Hepatocyte (in vitro differentiated cells): ENCODE results near the gene RARB. TPM values are rescaled to one million over a fixed set of nuclear protein-coding genes. Genes with fewer than 3 reads are reported as not detected.

Source experiments
- DNase-seq: peaks from one replicate; pipeline ENCODE4 v3.0.0-alpha.2; 2016; ENCODE audit warnings: low spot score
- H2AFZ ChIP-seq: fragments of 200-600 bp; sonication (generic); 2 replicates; pipeline ENCODE4 v1.6.0; 2016; ENCODE audit warnings: antibody characterized with exemption, mild to moderate bottlenecking
- H3K27ac ChIP-seq: fragments of 200-600 bp; sonication (generic); 2 replicates; pipeline ENCODE4 v1.5.1; 2016; ENCODE audit warnings: mild to moderate bottlenecking
- H3K27me3 ChIP-seq: fragments of 200-600 bp; sonication (generic); 2 replicates; pipeline ENCODE4 v1.6.1; 2016
- H3K36me3 ChIP-seq: fragments of 200-600 bp; sonication (generic); replicated peaks from 2 replicates; pipeline ENCODE4 v1.5.1; 2016; ENCODE audit warnings: low read depth; ENCODE audit not compliant: insufficient read depth
- H3K4me1 ChIP-seq: fragments of 200-600 bp; sonication (generic); 2 replicates; pipeline ENCODE4 v1.5.1; 2016; ENCODE audit warnings: mild to moderate bottlenecking, moderate library complexity; ENCODE audit not compliant: insufficient read depth
- H3K4me2 ChIP-seq: fragments of 200-600 bp; sonication (generic); 2 replicates; pipeline ENCODE4 v1.6.0; 2016
- H3K4me3 ChIP-seq: fragments of 200-600 bp; sonication (generic); 2 replicates; pipeline ENCODE4 v1.5.1; 2016; ENCODE audit warnings: mild to moderate bottlenecking
- H3K79me2 ChIP-seq: fragments of 200-600 bp; sonication (generic); 2 replicates; pipeline ENCODE4 v1.6.0; 2017; ENCODE audit warnings: mild to moderate bottlenecking
- H3K9me2 ChIP-seq: fragments of 200-600 bp; sonication (generic); replicated peaks from 2 replicates; pipeline ENCODE4 v1.6.0; 2017; ENCODE audit warnings: mild to moderate bottlenecking; ENCODE audit not compliant: insufficient read depth
- H3K9me3 ChIP-seq: fragments of 200-600 bp; sonication (generic); 2 replicates; pipeline ENCODE4 v1.5.1; 2016; ENCODE audit warnings: low read depth, mild to moderate bottlenecking
- H4K20me1 ChIP-seq: fragments of 200-600 bp; sonication (generic); 2 replicates; pipeline ENCODE4 v1.6.0; 2016; ENCODE audit warnings: mild to moderate bottlenecking; ENCODE audit not compliant: insufficient read depth, poor library complexity, severe bottlenecking
- CTCF ChIP-seq: fragments of 200-600 bp; sonication (generic); IDR thresholded peaks from 2 replicates; pipeline ENCODE4 v1.5.1; 2016; ENCODE audit warnings: antibody characterized with exemption, mild to moderate bottlenecking; ENCODE audit not compliant: poor library complexity
- EZH2 ChIP-seq: fragments of 200-600 bp; sonication (generic); IDR thresholded peaks from 2 replicates; pipeline ENCODE4 v1.6.1; 2016; ENCODE audit warnings: antibody characterized with exemption, mild to moderate bottlenecking, borderline replicate concordance
- EZH2phosphoT487 ChIP-seq: fragments of 200-600 bp; sonication (generic); IDR thresholded peaks from one replicate; pipeline ENCODE4 v1.6.1; 2018; ENCODE audit warnings: antibody characterized with exemption, mild to moderate bottlenecking, low read depth, moderate library complexity; ENCODE audit not compliant: unreplicated experiment, severe bottlenecking
- WGBS: methylation state at CpG from one replicate; pipeline ENCODE4 v1.1.6; 2016; ENCODE audit warnings: low lambda C conversion rate; ENCODE audit errors: missing lambda C conversion rate; 5-methylcytosine and 5-hydroxymethylcytosine counted together
- polyA plus RNA-seq: library from polyadenylated mRNA; unstranded; fragments of >200 nt; fragmentation: Nextera tagmentation; extraction: Ambion mirVana; gene quantifications from 2 replicates; pipeline ENCODE4 v1.2.1, GENCODE V29; 2016
- total RNA-seq: library from RNA; depleted of rRNA; stranded (reverse); fragments of >200 nt; gene quantifications from 2 replicates; pipeline ENCODE4 v1.2.3, GENCODE V29; 2014

Gene RARB
- total and polyA plus RNA-seq, 2 experiments from 2014 or later: 22.2 to 30.7 TPM

- no peak for TF ChIP-seq EZH2phosphoT487
- TF ChIP-seq CTCF: no peak
- no peak for TF ChIP-seq EZH2
- Histone ChIP-seq H3K9me3 (no peaks in the 10 kb centered on the region), H3K27ac (peak overlapping the region; percentile 56), H3K36me3 (no peaks in the 10 kb centered on the region), H2AFZ (no peak overlapping the region), H3K4me2 (no peak overlapping the region), H4K20me1 (no peaks in the 10 kb centered on the region), H3K27me3 (no peaks in the 10 kb centered on the region), H3K4me1 (peaks cover 57% of the 10 kb centered on the region), H3K4me3 (no peak overlapping the region), H3K79me2 (peaks cover 62% of the 10 kb centered on the region), H3K9me2 (no peaks in the 10 kb centered on the region)
- WGBS: 68% methylated on average over 3 of the region's 3 CpGs
- DNase-seq: no peak
These were observed 44.7 kb downstream of the RARB start for GRCh38 chr3:25472731-25473130.

- H2AFZ ChIP-seq: no peak overlapping the region
- H3K9me2 ChIP-seq: no peaks in the 10 kb centered on the region
- no peaks in the 10 kb centered on the region for H3K27me3 ChIP-seq
- H4K20me1 ChIP-seq: no peaks in the 10 kb centered on the region
- H3K4me3 ChIP-seq: no peak overlapping the region
- H3K4me2 ChIP-seq: peak overlapping the region; percentile 12
- DNase-seq: no peak
- 50% methylated on average over 2 of the region's 2 CpGs for WGBS
- H3K27ac ChIP-seq: peak overlapping the region; percentile 56
- TF ChIP-seq EZH2 (no peak), EZH2phosphoT487 (no peak), CTCF (no peak)
- peaks cover 62% of the 10 kb centered on the region for H3K79me2 ChIP-seq
- H3K4me1 ChIP-seq: peaks cover 57% of the 10 kb centered on the region
- no peaks in the 10 kb centered on the region for H3K9me3 ChIP-seq
- no peaks in the 10 kb centered on the region for H3K36me3 ChIP-seq
These were observed 45.2 kb downstream of the RARB start for GRCh38 chr3:25473246-25473645.

- Histone ChIP-seq H2AFZ (no peak overlapping the region), H3K36me3 (no peaks in the 10 kb centered on the region), H3K4me2 (peak overlapping the region; percentile 12), H3K9me3 (no peaks in the 10 kb centered on the region), H3K79me2 (peaks cover 64% of the 10 kb centered on the region), H4K20me1 (no peaks in the 10 kb centered on the region), H3K4me3 (no peak overlapping the region), H3K9me2 (no peaks in the 10 kb centered on the region), H3K4me1 (peaks cover 50% of the 10 kb centered on the region), H3K27me3 (no peaks in the 10 kb centered on the region), H3K27ac (peak overlapping the region; percentile 56)
- no peak for DNase-seq
- no peak for TF ChIP-seq EZH2
- TF ChIP-seq CTCF: no peak
- 96% methylated on average over 1 of the region's 1 CpG for WGBS
These were observed 46.0 kb downstream of the RARB start for GRCh38 chr3:25474052-25474451.

- TF ChIP-seq CTCF (no peak), EZH2phosphoT487 (no peak), EZH2 (no peak)
- H3K4me2 ChIP-seq: no peak overlapping the region
- DNase-seq: no peak
- H3K9me3 ChIP-seq: no peaks in the 10 kb centered on the region
- no peaks in the 10 kb centered on the region for H4K20me1 ChIP-seq
- H3K79me2 ChIP-seq: peaks cover 79% of the 10 kb centered on the region
- peaks cover 31% of the 10 kb centered on the region for H3K4me1 ChIP-seq
- H3K27me3 ChIP-seq: no peaks in the 10 kb centered on the region
- H3K27ac ChIP-seq: no peak overlapping the region
- no peaks in the 10 kb centered on the region for H3K9me2 ChIP-seq
- H2AFZ ChIP-seq: no peak overlapping the region
- WGBS: 54% methylated on average over 2 of the region's 2 CpGs
- H3K4me3 ChIP-seq: no peak overlapping the region
- H3K36me3 ChIP-seq: no peaks in the 10 kb centered on the region
These were observed 48.6 kb downstream of the RARB start for GRCh38 chr3:25476639-25477038.
